HCT116 (cell line): ENCODE results near the gene SLC15A2. TPM values are rescaled to one million over a fixed set of nuclear protein-coding genes. Genes with fewer than 3 reads are reported as not detected.

Experiments
- ATAC-seq: fragments of 200-7000 bp; cut with Tn5 transposase; 2 replicates; pipeline ENCODE4 v1.9.1; 2020; ENCODE audit warnings: mild to moderate bottlenecking, moderate library complexity
- BruUV-seq: library from RNA; stranded (reverse); fragments of 400-500 nt; replicated peaks from 2 replicates; lab custom pipeline; 2021; lab: Mats Ljungman, UMichigan
- CTCF ChIA-PET: fragments of 300-600 bp; sonication (Branson Sonifier 250); formaldehyde crosslinking; loops from one replicate; lab custom pipeline; 2021; ENCODE audit warnings: antibody characterized with exemption; lab: Charles Lee
- POLR2A ChIA-PET: fragments of 300-600, 350-600 bp; sonication (Branson Sonifier 250); formaldehyde crosslinking; loops from one replicate; lab custom pipeline; 2021; ENCODE audit warnings: antibody characterized with exemption; lab: Charles Lee
- RAD21 ChIA-PET, 2 experiments: fragments of 300-600 bp; sonication (Branson Sonifier 250); formaldehyde crosslinking; loops; one replicate each; lab custom pipeline; 2023; ENCODE audit warnings: low total read pairs in 2 of 2; ENCODE audit not compliant: uncharacterized antibody in 2 of 2, unreplicated experiment in 2 of 2, low non-redundant PET in 1 of 2; lab: Charles Lee
- DNase-seq: peaks from one replicate; pipeline ENCODE4 v3.0.0-alpha.2; 2010; ENCODE audit warnings: low read depth, low spot score
- H2AFZ ChIP-seq: fragments of 200-600 bp; shearing (Covaris generic), sonication (generic); 2 replicates; pipeline ENCODE4 v1.6.1; 2017; ENCODE audit warnings: low read depth, mixed run types, mixed read lengths, antibody characterized with exemption, low read length; ENCODE audit not compliant: poor library complexity, severe bottlenecking
- H3K27ac ChIP-seq: 2 replicates; pipeline ENCODE4 v1.5.1; 2012; ENCODE audit warnings: low read depth, low read length
- H3K27me3 ChIP-seq: fragments of 200-600 bp; sonication (generic); 2 replicates; pipeline ENCODE4 v1.6.1; 2016; ENCODE audit warnings: mixed run types, low read length, mixed read lengths; ENCODE audit not compliant: insufficient read depth
- H3K36me3 ChIP-seq, 2 experiments: fragments of 200-500 bp in 1 of 2; fragments of 200-600 bp in 1 of 2; sonication (Bioruptor generic) in 1 of 2; sonication (generic) in 1 of 2; 2 replicates each; pipeline versions ENCODE4 v1.5.1 to v1.6.1; 2014 to 2016; ENCODE audit warnings: low read length in 2 of 2, inconsistent platforms in 1 of 2, mixed read lengths in 1 of 2, mixed run types in 1 of 2; ENCODE audit not compliant: insufficient read depth in 2 of 2, control insufficient read depth in 1 of 2
- H3K4me1 ChIP-seq, 2 experiments: fragments of 200-600 bp in 1 of 2; sonication (generic) in 1 of 2; 2 replicates each; pipeline versions ENCODE4 v1.5.1 to v1.6.1; 2012 to 2017; ENCODE audit warnings: low read length in 2 of 2, inconsistent platforms in 1 of 2, mild to moderate bottlenecking in 1 of 2, mixed read lengths in 1 of 2, mixed run types in 1 of 2, moderate library complexity in 1 of 2; ENCODE audit not compliant: insufficient read depth in 2 of 2, control insufficient read depth in 1 of 2
- H3K4me2 ChIP-seq: fragments of 200-600 bp; sonication (generic); 2 replicates; pipeline ENCODE4 v1.6.1; 2017; ENCODE audit warnings: mixed run types, low read length, mixed read lengths
- H3K4me3 ChIP-seq, 2 experiments: fragments of 200-600 bp in 1 of 2; sonication (generic) in 1 of 2; replicated peaks in 1 of 2; 2 replicates each; pipeline ENCODE4 v1.5.1; 2011 to 2016; ENCODE audit warnings: low read length in 2 of 2, control low read depth in 1 of 2, low read depth in 1 of 2, mild to moderate bottlenecking in 1 of 2, mixed read lengths in 1 of 2, mixed run types in 1 of 2
- H3K79me2 ChIP-seq: fragments of 200-600 bp; sonication (generic); 2 replicates; pipeline ENCODE4 v1.6.1; 2017; ENCODE audit warnings: mild to moderate bottlenecking, mixed run types, low read length, moderate library complexity, mixed read lengths; ENCODE audit not compliant: insufficient read depth
- H3K9ac ChIP-seq: fragments of 200-600 bp; sonication (generic); 2 replicates; pipeline ENCODE4 v1.6.1; 2016; ENCODE audit warnings: low read length, mixed read lengths
- H3K9me2 ChIP-seq: fragments of 200-600 bp; sonication (generic), shearing (Covaris generic); 2 replicates; pipeline ENCODE4 v1.6.1; 2017; ENCODE audit warnings: mixed run types, mild to moderate bottlenecking, moderate library complexity; ENCODE audit not compliant: insufficient read depth
- H3K9me3 ChIP-seq, 2 experiments: fragments of 200-500 bp in 1 of 2; fragments of 200-600 bp in 1 of 2; sonication (Bioruptor generic) in 1 of 2; sonication (generic) in 1 of 2; 2 replicates each; pipeline ENCODE4 v1.6.1; 2014 to 2017; ENCODE audit warnings: low read length in 2 of 2, mixed read lengths in 2 of 2, inconsistent platforms in 1 of 2, low read depth in 1 of 2, mild to moderate bottlenecking in 1 of 2, mixed run types in 1 of 2, moderate library complexity in 1 of 2; ENCODE audit not compliant: control insufficient read depth in 1 of 2, insufficient read depth in 1 of 2
- H4K20me1 ChIP-seq: fragments of 200-600 bp; sonication (generic), shearing (Covaris generic); 2 replicates; pipeline ENCODE4 v1.6.1; 2017; ENCODE audit warnings: mixed run types, mild to moderate bottlenecking, moderate library complexity; ENCODE audit not compliant: insufficient read depth
- CBX3 ChIP-seq: IDR thresholded peaks from 2 replicates; pipeline ENCODE4 v1.6.1; 2012; ENCODE audit warnings: low read depth
- CEBPB ChIP-seq: IDR thresholded peaks from 2 replicates; pipeline ENCODE4 v1.6.1; 2012; ENCODE audit warnings: low read depth
- EGR1 ChIP-seq: IDR thresholded peaks from 2 replicates; pipeline ENCODE4 v1.6.1; 2012; ENCODE audit warnings: low read depth
- ELF1 ChIP-seq: IDR thresholded peaks from 2 replicates; pipeline ENCODE4 v1.6.1; 2012; ENCODE audit warnings: low read depth, borderline replicate concordance
- EZH2phosphoT487 ChIP-seq: fragments of 200-600 bp; IDR thresholded peaks from 2 replicates; pipeline ENCODE4 v1.6.1; 2018; ENCODE audit warnings: antibody characterized with exemption, borderline replicate concordance
- FOSL1 ChIP-seq: IDR thresholded peaks from 2 replicates; pipeline ENCODE4 v1.6.1; 2012; ENCODE audit warnings: low read depth
- JUND ChIP-seq: IDR thresholded peaks from 2 replicates; pipeline ENCODE4 v1.6.1; 2012
- POLR2AphosphoS5 ChIP-seq: IDR thresholded peaks from 2 replicates; pipeline ENCODE4 v1.6.1; 2011; ENCODE audit warnings: mild to moderate bottlenecking, low read depth, low read length, moderate library complexity
- SIN3A ChIP-seq: IDR thresholded peaks from 2 replicates; pipeline ENCODE4 v1.6.1; 2012; ENCODE audit warnings: low read depth
- SP1 ChIP-seq: IDR thresholded peaks from 2 replicates; pipeline ENCODE4 v1.6.1; 2012; ENCODE audit warnings: low read depth
- SRF ChIP-seq: IDR thresholded peaks from 2 replicates; pipeline ENCODE4 v1.6.1; 2012; ENCODE audit warnings: low read depth
- TCF7L2 ChIP-seq: IDR thresholded peaks from 2 replicates; pipeline ENCODE4 v1.7.0; 2011; ENCODE audit warnings: borderline replicate concordance, inconsistent platforms; ENCODE audit not compliant: insufficient read depth, insufficient read length; ENCODE audit errors: extremely low read depth
- YY1 ChIP-seq: IDR thresholded peaks from 2 replicates; pipeline ENCODE4 v1.6.1; 2011; ENCODE audit warnings: low read length, low read depth, moderate library complexity, mild to moderate bottlenecking; ENCODE audit not compliant: insufficient replicate concordance; ENCODE audit errors: extremely low read depth
- ZFX ChIP-seq: fragments of 450-650 bp; IDR thresholded peaks from 2 replicates; pipeline ENCODE4 v1.6.1; 2017
- ZNF274 ChIP-seq: fragments of 200-500 bp; sonication (Bioruptor generic); IDR thresholded peaks from 2 replicates; pipeline ENCODE4 v1.6.1; 2014; ENCODE audit warnings: mild to moderate bottlenecking, low read depth, low read length, inconsistent platforms
- intact Hi-C: fragments of 100-400 bp; cut with micrococcal nuclease; formaldehyde crosslinking; loops from 2 replicates; pipeline ENCODE4 v1.10.0; 2022
- total RNA-seq: library from RNA; stranded (reverse); gene quantifications from one replicate; pipeline ENCODE4 v1.2.1, GENCODE V29; 2021; ENCODE audit not compliant: unreplicated experiment
- TF ChIP-seq, protein P1 (sequence below): IDR thresholded peaks from 2 replicates; pipeline ENCODE4 v1.6.1; 2012
- TF ChIP-seq, protein P2 (sequence below): IDR thresholded peaks from 2 replicates; pipeline ENCODE4 v1.6.1; 2011; ENCODE audit warnings: mild to moderate bottlenecking, low read length, moderate library complexity; ENCODE audit not compliant: insufficient replicate concordance; ENCODE audit errors: extremely low read depth
- TF ChIP-seq, protein P3 (sequence below): IDR thresholded peaks from 2 replicates; pipeline ENCODE4 v1.6.1; 2012; ENCODE audit warnings: low read depth

Gene SLC15A2
- total RNA-seq, 1 experiment from 2014 or later, result 0.96 TPM

DNA sequence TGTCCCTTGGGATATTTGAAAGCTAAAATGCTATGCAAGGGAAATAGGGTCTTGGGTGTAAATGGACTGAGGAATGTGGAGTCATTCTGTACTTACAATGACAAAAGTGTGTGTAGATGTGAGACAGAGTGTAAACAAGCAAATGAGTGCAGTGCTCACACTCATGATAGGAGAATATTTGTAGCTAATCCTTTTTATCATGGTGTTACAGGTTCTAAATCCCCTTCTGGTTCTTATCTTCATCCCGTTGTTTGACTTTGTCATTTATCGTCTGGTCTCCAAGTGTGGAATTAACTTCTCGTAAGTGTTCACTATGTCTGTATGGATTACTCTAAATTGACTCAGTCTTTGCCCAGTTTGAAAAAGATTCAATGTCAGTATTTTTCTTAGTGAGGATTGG is 30.5 kb downstream of the SLC15A2 start:
- Histone ChIP-seq H3K9me3 (no peaks in the 10 kb centered on the region), H3K27ac (no peak overlapping the region), H2AFZ (no peak overlapping the region), H3K4me1 (no peaks in the 10 kb centered on the region), H3K9ac (no peak overlapping the region), H3K79me2 (no peaks in the 10 kb centered on the region), H3K9me2 (no peaks in the 10 kb centered on the region), H3K36me3 (no peaks in the 10 kb centered on the region), H4K20me1 (no peaks in the 10 kb centered on the region), H3K27me3 (no peaks in the 10 kb centered on the region), H3K4me2 (no peak overlapping the region), H3K4me3 (no peak overlapping the region)
- POLR2A ChIA-PET, result no interaction called here
- no TSS peak for BruUV-seq
- DNase-seq, result no peak
- RAD21 ChIA-PET, result no interaction called here
- no peak for TF ChIP-seq CEBPB
- TF ChIP-seq YY1, result no peak
- TF ChIP-seq EGR1, result no peak
- no peak for TF ChIP-seq POLR2AphosphoS5
- TF ChIP-seq TCF7L2, result no peak
- TF ChIP-seq ZFX, result no peak
- TF ChIP-seq SRF, result no peak
- TF ChIP-seq SP1, result no peak
- TF ChIP-seq, protein P1, sequence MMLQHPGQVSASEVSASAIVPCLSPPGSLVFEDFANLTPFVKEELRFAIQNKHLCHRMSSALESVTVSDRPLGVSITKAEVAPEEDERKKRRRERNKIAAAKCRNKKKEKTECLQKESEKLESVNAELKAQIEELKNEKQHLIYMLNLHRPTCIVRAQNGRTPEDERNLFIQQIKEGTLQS, result no peak
- no peak for TF ChIP-seq SIN3A
- no peak for TF ChIP-seq ZNF274
- TF ChIP-seq ELF1, result no peak
- no peak for TF ChIP-seq FOSL1
- no peak for TF ChIP-seq CBX3
- no peak for TF ChIP-seq JUND
- TF ChIP-seq, protein P2, sequence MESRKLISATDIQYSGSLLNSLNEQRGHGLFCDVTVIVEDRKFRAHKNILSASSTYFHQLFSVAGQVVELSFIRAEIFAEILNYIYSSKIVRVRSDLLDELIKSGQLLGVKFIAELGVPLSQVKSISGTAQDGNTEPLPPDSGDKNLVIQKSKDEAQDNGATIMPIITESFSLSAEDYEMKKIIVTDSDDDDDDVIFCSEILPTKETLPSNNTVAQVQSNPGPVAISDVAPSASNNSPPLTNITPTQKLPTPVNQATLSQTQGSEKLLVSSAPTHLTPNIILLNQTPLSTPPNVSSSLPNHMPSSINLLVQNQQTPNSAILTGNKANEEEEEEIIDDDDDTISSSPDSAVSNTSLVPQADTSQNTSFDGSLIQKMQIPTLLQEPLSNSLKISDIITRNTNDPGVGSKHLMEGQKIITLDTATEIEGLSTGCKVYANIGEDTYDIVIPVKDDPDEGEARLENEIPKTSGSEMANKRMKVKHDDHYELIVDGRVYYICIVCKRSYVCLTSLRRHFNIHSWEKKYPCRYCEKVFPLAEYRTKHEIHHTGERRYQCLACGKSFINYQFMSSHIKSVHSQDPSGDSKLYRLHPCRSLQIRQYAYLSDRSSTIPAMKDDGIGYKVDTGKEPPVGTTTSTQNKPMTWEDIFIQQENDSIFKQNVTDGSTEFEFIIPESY, result no peak
- TF ChIP-seq EZH2phosphoT487, result no peak
- TF ChIP-seq, protein P3, sequence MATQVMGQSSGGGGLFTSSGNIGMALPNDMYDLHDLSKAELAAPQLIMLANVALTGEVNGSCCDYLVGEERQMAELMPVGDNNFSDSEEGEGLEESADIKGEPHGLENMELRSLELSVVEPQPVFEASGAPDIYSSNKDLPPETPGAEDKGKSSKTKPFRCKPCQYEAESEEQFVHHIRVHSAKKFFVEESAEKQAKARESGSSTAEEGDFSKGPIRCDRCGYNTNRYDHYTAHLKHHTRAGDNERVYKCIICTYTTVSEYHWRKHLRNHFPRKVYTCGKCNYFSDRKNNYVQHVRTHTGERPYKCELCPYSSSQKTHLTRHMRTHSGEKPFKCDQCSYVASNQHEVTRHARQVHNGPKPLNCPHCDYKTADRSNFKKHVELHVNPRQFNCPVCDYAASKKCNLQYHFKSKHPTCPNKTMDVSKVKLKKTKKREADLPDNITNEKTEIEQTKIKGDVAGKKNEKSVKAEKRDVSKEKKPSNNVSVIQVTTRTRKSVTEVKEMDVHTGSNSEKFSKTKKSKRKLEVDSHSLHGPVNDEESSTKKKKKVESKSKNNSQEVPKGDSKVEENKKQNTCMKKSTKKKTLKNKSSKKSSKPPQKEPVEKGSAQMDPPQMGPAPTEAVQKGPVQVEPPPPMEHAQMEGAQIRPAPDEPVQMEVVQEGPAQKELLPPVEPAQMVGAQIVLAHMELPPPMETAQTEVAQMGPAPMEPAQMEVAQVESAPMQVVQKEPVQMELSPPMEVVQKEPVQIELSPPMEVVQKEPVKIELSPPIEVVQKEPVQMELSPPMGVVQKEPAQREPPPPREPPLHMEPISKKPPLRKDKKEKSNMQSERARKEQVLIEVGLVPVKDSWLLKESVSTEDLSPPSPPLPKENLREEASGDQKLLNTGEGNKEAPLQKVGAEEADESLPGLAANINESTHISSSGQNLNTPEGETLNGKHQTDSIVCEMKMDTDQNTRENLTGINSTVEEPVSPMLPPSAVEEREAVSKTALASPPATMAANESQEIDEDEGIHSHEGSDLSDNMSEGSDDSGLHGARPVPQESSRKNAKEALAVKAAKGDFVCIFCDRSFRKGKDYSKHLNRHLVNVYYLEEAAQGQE, result no peak
- ATAC-seq, result no peak
- CTCF ChIA-PET, result no interaction called here
- intact Hi-C loops, result no loop called here
